Forelimb muscle (tissue), 1 donor: ENCODE data around the gene WASL. TPM values are rescaled to one million over a fixed set of nuclear protein-coding genes. Genes with fewer than 3 reads are reported as not detected.
A peak's percentile ranks its signal among the peaks of the same experiment; 100 is the strongest.
"Not testable (repeated sequence)": the region's sequence is repeated elsewhere in the genome, so short reads cannot be mapped to it uniquely, and the experiment has no call there.

ENCODE experiments used
- DNase-seq: peaks from one replicate; pipeline ENCODE4 v3.0.0-alpha.2; 2013; ENCODE audit warnings: low read depth
- polyA plus RNA-seq: library from polyadenylated mRNA; unstranded; fragments of 120-200 nt; gene quantifications from one replicate; pipeline ENCODE4 v1.2.1, GENCODE V29; 2013; ENCODE audit not compliant: insufficient read length

Gene WASL
- 29.9 TPM for polyA plus RNA-seq

DNA sequence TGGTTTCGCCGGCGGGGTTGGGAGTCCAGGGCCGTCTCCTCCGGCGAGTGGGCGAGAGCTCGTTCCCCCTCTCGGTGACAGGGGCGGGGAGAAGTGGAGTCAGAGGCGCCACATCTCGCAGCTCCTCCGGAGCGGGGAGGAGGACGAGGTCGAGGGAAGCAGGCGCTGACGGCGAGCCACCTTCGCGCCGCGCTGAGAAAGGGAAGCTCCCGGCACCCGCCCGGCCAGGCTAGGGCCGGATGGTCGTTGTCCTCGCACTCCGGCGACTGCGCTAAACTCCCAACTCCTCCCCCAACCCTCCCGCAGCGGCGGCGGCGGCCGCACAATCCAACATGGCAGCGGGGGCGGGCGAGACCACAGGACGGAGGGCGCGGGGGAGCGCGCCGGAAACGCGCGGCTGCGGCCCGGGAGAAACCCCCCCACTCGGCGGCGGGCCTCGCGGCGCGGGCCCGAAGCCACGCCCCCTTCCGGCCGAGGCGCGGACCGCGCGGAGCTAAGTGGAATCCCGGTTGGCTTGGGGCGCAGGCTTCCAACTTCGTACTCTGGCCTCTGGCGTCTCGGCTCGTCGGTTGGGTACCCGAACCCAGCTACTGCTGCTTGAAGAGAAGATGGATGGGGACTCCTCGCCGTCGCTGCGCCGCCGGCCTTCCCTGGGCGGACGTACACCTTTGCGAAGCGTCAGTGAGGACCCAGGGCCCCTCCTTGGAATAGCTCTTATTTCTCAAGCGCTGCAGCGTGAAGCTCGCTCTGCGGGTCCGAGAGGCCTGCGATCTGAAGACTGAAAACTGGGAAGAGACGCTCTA is at the start of gene WASL:
Gene WASL (minus strand): TSS at position 270 of the 803 bp plus-strand sequence. CDS start 269 bp downstream, at position 1.
- peak; percentile 82 for DNase-seq

DNA sequence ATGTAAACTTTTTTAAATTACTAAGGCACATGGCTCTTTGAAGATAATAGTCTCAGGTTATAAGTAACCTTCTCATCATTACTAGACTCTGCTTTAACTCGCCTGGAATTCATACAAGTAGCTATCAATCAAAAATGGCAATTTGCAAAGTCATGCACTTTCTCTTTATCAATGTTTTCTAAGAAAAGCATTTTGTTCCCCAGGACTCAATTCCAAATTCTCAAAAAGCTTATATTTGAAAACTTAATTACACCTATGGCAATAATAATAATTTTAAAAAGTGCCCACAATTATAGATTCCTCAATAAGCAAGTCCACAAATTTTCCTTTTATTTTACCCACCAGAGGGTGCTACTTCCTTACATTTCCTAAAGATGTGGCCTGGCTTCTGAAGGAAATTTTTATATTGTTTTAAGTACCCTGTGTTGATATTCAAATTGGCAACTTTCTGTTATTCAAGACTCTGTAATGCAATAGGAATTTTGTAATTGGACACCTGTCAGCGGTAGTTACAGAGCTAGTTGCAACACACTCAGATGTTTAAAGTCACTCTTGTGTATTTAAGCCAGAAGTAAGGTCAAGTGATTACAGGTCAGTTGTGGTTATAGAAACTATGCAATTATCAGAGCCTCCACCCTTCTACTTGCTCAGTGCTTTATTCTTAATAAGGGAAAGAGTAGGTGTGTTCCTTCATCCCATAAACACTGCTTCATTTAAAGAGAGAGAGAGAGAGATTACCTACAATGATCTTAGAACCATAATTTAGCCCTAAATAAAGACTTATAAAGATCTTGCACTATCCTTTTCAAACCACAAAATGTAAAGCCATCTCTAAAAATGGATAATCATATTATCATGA is 49.1 kb upstream of the WASL start:
- DNase-seq: peak; percentile 26

DNA sequence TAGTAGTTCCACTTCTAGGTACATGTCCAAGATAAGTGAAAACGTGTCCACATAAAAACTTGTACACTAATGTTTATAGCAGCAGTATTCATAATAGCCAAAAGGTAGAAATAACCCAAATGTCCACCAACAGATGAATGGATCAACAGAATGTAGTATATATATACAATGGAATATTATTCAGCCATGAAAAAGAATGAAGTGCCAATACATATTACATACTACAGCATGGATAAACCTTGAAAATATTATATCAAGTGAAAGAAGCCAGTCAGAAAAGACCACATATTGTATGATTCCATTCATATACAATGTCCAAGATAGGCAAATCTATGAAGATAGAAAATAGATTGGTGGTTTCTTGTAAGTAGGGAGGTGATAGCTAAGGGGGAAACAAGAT is 47.8 kb upstream of the WASL start:
- DNase-seq: no peak

DNA sequence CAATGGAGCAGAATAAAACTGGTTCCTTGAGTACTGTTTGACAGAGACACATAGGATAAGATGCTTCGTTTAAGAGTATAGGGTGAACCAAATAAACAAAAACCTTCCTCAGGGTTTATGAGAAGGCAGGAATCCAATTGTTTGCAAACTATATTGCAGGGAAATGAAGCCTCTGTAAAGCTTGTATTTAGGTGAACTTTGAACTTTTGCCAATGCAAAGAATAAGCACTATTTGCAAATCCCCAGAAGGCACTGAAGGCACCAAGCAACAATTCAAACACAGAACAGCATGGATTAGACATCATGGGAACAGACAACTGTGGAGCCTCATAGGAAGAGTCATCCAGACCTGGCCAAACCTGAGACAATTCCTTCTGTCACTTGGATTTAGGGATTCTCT is 47.1 kb upstream of the WASL start:
- no peak for DNase-seq

DNA sequence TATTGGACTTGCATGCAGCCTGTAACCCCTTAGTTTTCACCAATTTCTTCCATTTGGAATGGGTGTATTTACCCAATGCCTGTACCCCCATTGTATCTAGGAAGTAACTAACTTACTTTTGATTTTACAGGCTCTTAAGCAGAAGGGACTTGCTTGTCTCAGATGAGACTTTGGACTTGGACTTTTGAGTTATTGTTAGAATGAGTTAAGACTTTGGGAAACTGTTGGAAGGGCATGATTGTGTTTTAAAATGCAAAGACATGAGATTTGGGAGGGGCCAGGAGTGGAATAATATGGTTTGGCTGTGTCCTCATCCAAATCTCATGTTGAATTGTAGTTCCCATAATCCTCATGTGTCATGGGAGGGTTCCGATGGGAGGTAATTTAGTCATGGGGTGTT is 46.3 kb upstream of the WASL start:
- DNase-seq: not testable (repeated sequence)

DNA sequence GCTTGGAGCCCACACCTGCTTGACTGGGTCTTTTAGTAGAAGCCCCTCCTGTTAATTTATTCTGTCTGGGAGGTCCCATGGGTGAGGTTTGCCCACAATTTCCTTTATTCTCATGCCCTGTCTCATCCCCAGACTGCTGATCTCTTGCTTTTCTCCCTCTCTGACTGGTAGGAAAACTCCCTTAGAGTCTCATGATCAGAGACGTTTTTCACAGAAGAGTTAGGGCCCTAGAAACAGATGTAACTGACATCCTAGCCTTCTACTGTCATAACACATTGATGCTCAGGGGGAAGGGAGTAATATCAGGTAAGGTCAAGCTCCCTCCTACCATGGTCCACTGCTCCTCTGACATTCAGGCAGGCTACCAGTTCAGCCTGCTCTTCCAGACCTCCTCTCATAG is 43.7 kb upstream of the WASL start:
- no peak for DNase-seq

DNA sequence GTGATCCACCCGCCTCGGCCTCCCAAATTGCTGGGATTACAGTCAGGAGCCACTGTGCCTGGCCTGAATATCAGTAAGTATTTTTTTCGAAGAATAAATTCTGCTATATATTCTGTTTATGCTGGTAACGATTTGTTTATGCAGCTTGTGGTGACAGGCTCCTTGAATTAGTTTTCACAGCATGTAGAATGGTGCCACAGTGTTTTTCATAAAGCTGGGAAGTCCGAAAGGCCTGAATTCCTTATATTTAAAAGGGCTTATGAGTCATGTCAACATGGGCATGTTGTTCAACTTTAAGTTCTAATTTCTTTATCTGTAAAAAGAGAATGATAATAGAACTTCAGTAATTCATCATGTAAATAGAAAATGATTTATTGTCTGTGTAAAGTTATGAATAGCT is 42.2 kb upstream of the WASL start:
- no peak for DNase-seq

DNA sequence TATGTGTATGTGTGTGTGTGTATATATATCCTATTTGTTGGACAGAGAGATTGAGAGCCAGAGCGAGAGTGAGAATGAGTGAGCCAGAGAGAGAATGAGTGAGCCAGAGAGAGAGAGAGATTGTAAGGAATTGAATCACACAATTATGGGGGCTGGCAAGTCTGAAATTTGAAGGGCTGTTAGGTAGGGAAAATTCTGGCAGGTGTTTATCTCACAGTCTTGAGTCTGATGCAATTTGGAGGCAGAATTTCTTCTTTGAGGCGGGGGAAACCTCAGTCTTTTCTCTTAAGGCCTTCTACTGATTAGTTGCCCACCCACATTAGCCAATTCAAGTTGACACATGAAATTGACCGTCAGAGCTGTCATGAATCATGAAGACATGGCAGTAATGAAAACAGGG is 41.0 kb upstream of the WASL start:
- no peak for DNase-seq

DNA sequence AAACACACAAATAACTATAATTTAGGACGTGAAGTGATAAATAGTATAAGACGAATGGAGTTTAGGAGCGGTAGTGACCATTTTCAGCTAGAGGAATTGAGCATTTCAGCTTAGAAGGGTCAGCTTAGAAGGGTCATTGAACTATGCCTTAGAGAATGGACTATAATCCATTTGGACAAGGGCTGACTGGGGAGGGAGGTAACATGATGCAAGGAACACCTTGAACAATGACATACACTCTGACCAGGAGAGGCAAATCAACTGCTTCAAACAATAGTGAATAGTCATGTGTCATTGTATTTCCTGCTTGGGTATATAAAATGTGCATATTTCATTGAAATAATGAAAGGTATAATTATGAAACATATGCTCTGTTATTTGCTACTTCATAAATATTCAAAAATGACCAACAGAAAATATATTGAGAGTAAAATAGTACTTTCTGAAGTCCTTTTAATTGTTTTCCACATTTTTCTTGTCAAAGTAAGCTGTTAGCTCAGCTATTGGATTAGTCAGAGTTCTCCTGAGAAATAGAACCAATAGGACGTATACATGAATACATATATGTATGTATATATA is 40.5 kb upstream of the WASL start:
- DNase-seq: no peak

DNA sequence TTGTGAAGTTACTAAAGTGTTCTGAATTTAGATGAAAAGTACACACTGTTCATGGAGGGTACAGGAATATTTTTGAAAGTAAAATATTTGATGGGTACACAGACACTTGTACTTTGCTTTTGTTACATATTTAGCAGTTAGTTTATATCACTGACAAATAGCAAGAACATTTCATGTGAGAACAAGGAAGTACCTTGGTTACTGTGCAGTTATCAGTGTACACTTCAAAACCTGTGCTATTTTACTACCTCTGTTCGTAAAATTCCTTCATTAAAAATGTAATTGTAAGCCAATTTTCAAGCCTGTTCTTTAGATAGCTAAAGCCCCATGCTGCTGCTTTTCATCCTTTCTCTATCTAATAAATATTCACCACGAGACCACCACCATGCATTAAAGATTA is 39.8 kb upstream of the WASL start:
- DNase-seq: no peak

DNA sequence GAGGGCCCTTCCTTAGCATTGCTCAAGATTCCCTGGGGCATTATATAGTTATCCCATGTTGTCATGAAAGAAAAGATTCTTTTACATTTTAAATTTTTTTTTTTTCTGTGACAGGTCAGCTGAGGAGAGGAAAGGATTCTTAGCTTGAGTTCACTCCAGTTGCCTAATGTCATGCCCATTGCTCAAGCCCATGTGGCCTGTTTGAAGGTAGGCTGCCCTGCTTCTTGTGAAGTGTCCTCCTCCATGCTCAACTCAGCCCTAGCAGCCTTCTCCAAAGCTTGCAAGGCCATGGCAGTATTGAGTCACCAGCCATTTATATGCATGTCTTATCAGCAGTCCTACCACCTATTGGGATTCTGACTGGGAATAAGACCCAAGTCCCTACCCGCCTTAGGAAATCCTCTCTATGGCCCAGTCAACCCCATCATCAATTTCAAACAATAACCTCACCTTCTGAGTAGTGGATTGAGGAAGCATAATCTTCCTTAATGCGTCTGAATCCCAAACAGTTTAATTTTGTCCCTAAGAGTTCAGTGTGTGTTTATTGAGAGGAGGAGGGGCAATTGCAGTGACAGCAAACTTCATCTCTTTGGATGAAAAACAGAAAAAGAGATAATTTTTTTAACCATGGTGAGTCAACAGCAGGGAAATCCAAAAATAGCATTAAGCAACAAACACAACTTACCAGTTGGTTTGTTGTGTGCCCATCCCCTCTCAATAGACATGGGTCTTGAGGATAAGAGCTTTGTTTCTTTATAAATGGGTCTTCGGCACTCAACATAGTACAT is 38.6 kb upstream of the WASL start:
- DNase-seq: no peak

DNA sequence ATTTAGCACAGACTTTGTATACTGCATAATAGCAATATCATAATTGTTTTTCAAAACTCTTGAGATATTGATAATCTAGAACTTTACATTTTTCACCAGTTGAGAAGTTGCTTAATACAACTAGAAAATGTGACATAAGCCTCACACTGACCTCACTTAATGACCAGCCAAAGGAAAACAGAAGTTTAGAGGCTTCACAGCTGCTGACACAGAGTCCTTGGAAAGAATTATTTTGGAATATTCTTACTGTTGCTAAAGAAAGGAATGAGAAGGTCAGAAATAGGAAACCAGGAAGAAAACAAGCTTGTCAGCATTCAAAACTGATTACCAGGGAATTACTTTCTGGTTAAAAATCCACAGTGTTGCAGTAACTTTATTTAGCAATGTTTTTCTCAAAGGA is 35.5 kb upstream of the WASL start:
- peak; percentile 14 for DNase-seq

DNA sequence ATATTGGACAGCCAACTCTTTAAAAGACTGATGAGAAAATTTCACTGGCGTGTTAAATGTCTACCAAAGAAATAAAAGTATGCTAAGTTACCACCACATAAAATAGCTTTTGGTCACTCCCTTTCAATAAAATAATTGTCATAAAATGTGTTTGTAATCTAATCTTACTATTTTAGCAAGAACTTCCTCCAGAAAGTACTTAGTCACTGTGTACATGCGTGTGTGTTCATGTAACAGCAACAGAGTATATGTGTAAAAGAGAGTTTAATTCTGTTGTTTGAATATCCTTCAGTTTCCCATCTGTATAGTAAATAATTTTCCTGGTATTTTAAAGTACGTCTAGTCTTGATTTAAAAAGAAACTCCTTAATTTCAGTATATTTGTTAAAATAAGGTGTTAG is 35.0 kb upstream of the WASL start:
- no peak for DNase-seq

DNA sequence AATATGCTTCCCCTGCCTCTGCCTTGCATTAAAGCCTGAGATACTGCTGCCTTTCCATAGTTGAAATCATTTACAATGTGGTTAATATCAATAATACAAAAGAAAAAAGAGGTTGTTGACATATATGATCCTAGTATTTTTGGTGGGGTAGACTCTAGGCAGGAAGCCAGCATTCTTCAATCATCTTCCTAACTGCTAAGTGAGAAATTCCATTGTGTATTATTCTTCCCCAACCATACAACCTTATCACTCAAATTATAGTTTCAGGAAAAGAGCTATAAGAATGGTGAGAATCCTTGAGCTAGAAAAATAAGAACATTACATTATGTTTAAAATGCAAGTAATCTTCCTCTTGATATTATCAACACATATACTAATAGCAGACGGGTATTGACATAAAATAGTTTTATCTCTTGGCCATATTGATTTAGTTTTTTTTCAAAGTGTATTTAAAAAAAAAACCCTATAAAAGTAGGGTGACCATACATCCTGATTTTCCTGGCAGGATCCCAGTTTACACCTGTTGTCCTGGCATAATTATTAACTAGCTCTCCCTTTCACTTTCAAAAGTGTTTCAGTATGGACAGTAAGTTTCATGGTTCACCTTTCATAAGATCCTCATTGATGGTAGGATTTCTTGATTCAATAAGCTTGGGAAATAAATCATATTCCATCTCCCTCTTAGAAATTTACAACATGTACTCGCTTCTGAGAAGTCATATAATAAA is 33.4 kb upstream of the WASL start:
- no peak for DNase-seq

DNA sequence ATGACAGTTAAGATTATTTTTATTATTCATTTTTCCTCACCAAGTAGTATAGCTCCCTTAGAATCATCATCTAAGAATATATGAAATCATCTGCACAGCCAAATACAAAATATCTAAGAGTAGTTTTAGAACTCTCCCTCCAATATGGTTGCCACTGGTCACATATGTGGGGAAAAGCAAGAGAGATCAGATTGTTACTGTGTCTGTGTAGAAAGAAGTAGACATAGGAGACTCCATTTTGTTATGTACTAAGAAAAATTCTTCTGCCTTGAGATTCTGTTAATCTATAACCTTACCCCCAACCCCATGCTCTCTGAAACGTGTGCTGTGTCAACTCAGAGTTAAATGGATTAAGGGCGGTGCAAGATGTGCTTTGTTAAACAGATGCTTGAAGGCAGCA is 31.7 kb upstream of the WASL start:
- not testable (repeated sequence) for DNase-seq

DNA sequence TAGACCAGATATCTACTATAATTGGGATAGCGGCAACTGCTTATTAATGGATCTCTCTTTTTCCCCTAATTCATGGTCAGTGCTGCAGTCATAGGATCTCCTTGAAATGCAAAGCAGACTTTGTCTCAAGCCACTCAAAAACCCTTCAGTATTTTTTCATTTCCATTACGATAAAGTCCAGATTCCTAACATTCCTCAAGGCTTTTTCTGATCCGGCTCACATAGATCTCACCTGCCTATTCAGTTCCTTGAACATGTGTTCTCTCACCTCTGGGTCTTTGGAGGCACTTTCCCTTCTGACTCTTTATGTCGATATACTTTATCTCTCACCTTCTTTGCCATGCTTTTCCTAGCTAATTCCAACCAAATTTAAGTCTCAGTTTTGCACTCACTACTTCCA is 25.7 kb upstream of the WASL start:
- DNase-seq: no peak

DNA sequence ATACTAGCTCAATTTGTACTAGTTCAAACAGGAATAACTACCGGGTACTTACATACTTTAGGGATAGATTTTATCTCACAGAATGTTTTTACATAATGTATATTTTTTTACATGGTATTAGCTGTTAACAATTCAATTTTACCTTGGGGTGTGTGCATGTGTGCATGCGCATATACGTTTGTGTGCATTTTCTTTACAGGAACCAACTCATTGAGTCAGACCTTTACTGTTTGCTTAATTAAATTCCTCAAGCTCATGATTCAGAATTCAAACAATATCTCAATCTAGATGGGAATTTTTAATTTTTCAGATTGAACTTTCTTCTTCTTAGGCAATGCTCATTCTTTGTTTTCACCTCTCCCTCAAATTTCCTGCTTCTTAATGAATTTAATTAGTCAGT is 24.7 kb upstream of the WASL start:
- DNase-seq: no peak

DNA sequence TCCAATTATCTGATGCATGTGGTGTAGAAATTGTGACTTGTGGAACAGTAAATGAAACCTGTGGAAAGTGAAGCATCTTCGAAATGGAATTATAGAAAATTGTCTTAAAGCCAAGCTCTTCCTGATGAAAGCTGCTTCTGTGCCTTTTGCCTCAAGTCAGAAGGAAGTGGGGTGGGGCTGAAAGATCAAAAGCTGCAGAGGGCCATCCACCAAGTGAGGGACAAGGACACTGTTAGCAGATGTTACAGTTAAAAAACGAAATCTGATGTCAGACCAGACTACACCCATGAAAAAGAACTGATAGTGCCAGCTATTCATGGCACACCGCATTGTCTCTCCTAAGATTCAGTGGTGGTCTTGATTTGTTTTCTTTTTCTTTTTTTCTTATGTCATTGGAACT is 23.8 kb upstream of the WASL start:
- no peak for DNase-seq

DNA sequence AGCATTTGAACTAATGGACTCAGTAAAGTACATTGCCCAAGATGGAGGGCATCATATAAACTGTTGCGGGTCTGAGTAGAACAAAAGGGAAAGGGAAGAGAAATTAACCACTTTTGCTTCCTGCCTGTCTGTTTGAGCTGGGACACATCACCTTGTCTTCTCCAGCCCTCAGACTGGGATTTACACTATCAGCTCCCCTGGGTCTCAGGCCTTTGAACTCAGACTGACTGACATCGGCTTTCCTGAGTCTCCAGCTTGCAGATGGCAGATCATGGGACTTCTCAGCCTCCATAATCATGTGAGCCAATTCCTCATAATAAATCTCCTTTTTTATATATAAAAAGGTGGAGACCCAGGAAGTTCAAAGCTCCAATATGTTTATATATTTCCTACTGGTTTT is 23.0 kb upstream of the WASL start:
- DNase-seq: no peak

DNA sequence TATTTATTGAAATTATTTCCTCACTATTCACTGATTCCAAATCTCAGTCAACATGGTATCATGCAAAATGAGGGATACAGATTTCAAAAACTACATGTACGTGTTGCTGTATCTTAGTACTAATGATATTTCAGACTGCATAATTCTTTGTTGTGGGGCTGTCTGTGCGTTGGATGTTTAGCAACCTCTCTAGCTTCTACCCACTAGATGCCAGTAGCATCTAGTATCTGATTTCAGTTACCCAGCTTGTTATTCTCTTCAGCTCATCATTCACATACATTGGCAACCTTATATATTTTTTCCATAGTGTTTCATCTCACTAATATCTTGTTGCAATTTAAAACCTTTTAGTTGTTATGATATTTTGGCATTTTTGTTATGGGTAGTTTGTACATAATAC is 22.5 kb upstream of the WASL start:
- no peak for DNase-seq

DNA sequence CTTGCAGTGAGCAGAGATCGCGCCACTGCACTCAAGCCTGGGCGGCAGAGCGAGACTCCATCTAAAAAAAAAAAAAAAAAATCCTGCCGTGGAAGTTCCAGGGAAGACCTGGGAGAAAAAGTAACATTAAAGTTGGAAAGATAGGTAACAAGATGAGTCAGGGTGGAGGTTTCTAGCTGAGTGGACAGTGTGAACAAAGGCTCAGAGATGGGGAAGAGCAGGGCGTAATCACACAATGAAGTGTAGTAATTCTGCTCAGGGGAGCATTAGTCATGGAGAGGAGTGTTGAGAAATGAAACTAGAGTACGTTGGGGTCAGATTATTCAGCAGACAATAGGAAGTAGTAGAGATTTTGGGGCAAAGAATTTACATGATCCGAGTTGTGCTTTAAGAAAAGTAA is 21.6 kb upstream of the WASL start:
- no peak for DNase-seq
